AG10803 (cell line): ENCODE results near the gene GALNS.
"Not testable (repeated sequence)": the region's sequence is repeated elsewhere in the genome, so short reads cannot be mapped to it uniquely, and the experiment has no call there.

Experiments used
- DNase-seq: peaks from one replicate; pipeline ENCODE4 v3.0.0; 2010; ENCODE audit warnings: low read depth
- H3K4me3 ChIP-seq: 2 replicates; pipeline ENCODE4 v1.5.1; 2011; ENCODE audit warnings: mild to moderate bottlenecking, low read length, control low read depth
- CTCF ChIP-seq: conservative IDR thresholded peaks from 2 replicates; pipeline ENCODE4 v1.5.1; 2011; ENCODE audit warnings: mild to moderate bottlenecking, low read length, control low read depth, inconsistent platforms

Gene GALNS

GRCh38 chr16:88894681-88895300 lies 38.0 kb upstream of the GALNS start:
- DNase-seq, result no peak
- H3K4me3 ChIP-seq, result no peak overlapping the region
- no peak for TF ChIP-seq CTCF

- H3K4me3 ChIP-seq, DNase-seq: not testable (repeated sequence)
Observed at GRCh38 chr16:88894266-88894665, 37.5 kb upstream of the GALNS start.

- no peak for DNase-seq
- TF ChIP-seq CTCF, result no peak
- H3K4me3 ChIP-seq, result no peak overlapping the region
Observed at GRCh38 chr16:88893127-88893968, 36.6 kb upstream of the GALNS start.

- no peak for TF ChIP-seq CTCF
- H3K4me3 ChIP-seq, result no peak overlapping the region
- no peak for DNase-seq
Observed at GRCh38 chr16:88892065-88892464, 35.3 kb upstream of the GALNS start.

- DNase-seq, result no peak
- no peak for TF ChIP-seq CTCF
- no peak overlapping the region for H3K4me3 ChIP-seq
Observed at GRCh38 chr16:88891083-88891482, 34.3 kb upstream of the GALNS start.

- H3K4me3 ChIP-seq, DNase-seq: not testable (repeated sequence)
Observed at GRCh38 chr16:88889702-88890352, 33.1 kb upstream of the GALNS start.

GRCh38 chr16:88888461-88889387 lies 32.0 kb upstream of the GALNS start:
- TF ChIP-seq CTCF, result no peak
- H3K4me3 ChIP-seq, result no peak overlapping the region
- DNase-seq, result no peak
